ENCODE data around the gene KPNA2. TPM values are rescaled to one million over a fixed set of nuclear protein-coding genes. Genes with fewer than 3 reads are reported as not detected.
A peak's percentile ranks its signal among the peaks of the same experiment; 100 is the strongest.

KPNA2 gene
- total and polyA plus RNA-seq, 9 of the 15 experiments (the other 6 are each of a cell fraction or from before 2014, with no cell fraction given), result 132 to 984 (median 241) TPM

- TF ChIP-seq OTX1 (CRISPR knock-in tag; IDR thresholded peaks at IDR 0.05) (no peak), NCOR1 (IDR thresholded peaks at IDR 0.05) (no peak), ELF2 (CRISPR knock-in tag; IDR thresholded peaks at IDR 0.05) (no peak), POU5F1 (IDR thresholded peaks at IDR 0.05; ENCODE audit: borderline replicate concordance, low read depth, low read length, partially characterized antibody) (no peak), GABPB1 (CRISPR knock-in tag; IDR thresholded peaks at IDR 0.05) (no peak)
Measured at GRCh38 chr17:68054296-68054900, 18.9 kb downstream of the KPNA2 start (continued).

DNA sequence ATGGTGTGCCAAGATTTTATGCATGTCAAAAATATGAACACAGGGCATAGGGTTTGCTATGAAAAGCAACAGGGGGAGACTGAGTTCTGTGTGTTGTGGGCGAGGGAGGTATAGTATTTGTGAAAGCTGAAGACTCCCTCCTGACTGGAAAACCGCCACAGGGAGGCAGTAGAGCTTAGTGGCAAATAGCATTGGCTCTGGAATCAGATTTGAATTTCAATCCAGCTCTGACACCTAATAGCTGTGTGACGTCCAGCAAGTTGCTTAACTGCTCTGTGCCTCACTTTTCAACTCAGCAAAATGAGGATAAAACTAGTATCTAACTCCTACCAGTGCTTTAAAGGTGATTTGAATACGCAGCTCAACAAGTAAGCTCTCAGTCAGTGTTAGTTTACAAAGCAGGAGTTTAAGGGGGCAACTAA, 22.0 kb downstream of the KPNA2 start:
- Histone ChIP-seq H3K4me2 (ENCODE audit: insufficient read depth, low read length) (no peak overlapping the region), H4K20me1 (replicated peaks; ENCODE audit: control insufficient read depth, insufficient read depth, low read length) (no peaks in the 10 kb centered on the region), H3K9ac (ENCODE audit: insufficient read depth in 1 of 2, low read depth in 2 of 2, low read length in 2 of 2) (no peak overlapping the region), H3K9me1 (ENCODE audit: control insufficient read depth, insufficient read depth, low read length) (no peaks in the 10 kb centered on the region), H3K9me3 (replicated peaks; ENCODE audit: control insufficient read depth, insufficient read depth, low read depth, low read length) (no peaks in the 10 kb centered on the region), H3K4me3 (no peak overlapping the region), H3K27ac (ENCODE audit: extremely low read depth, low read depth, low read length) (no peak overlapping the region), H3K27me3 (ENCODE audit: control insufficient read depth in 2 of 2, insufficient read depth in 2 of 2, low read length in 2 of 2) (no peaks in the 10 kb centered on the region), H3K4me1 (replicated peaks in 1 of 2; ENCODE audit: control insufficient read depth in 2 of 2, insufficient read depth in 2 of 2, low read length in 2 of 2) (no peaks in the 10 kb centered on the region; a peak in 3 of 5 replicates), H3K36me3 (ENCODE audit: control insufficient read depth, insufficient read depth, low read length) (no peaks in the 10 kb centered on the region), H3K79me2 (ENCODE audit: control insufficient read depth, insufficient read depth, low read length) (no peaks in the 10 kb centered on the region), H2AFZ (ENCODE audit: low read depth, low read length) (no peak overlapping the region)
- intact Hi-C loops (cut with micrococcal nuclease) (no loop called here), in situ Hi-C loops (cut with MboI) (no loop called here)
- no TSS peak for BruUV-seq (replicated peaks)
- peak in 3 of 4 experiments; percentile 15 to 29 (median 21) for DNase-seq (ENCODE audit: extremely low read depth in 1 of 4, low spot score in 3 of 4)
- 13% methylated on average over 3 of the region's 4 CpGs for WGBS (ENCODE audit: insufficient coverage, low coverage, missing lambda C conversion rate)
- ATAC-seq, result peak; percentile 82
- FAIRE-seq, result peak; percentile 90
- CTCF ChIA-PET (ENCODE audit: low intra/inter-chr PET ratio), result no interaction called here
- POLR2A ChIA-PET, result interaction anchor here (1.6 kb wide), 1 partner anchor 18 kb away, joined by 5 read pairs; no protein-coding TSS in a partner anchor
- TF ChIP-seq HDAC2 (IDR thresholded peaks at IDR 0.05) (peak; percentile 26; the same call in 1 of the 2 replicates), FOSL1 (tag; conservative IDR thresholded peaks at IDR 0.05) (no peak), MAX (CRISPR knock-in tag; IDR thresholded peaks at IDR 0.05) (no peak), FOXK2 (conservative IDR thresholded peaks at IDR 0.05 in 1 of 2, IDR thresholded peaks at IDR 0.05 in 1 of 2; ENCODE audit: low read depth in 2 of 2) (no peak), TFAM (CRISPR knock-in tag; conservative IDR thresholded peaks at IDR 0.05) (no peak), RBM25 (IDR thresholded peaks at IDR 0.05; ENCODE audit: low read depth, low read length, severe bottlenecking) (peak; percentile 98), PHF21A (IDR thresholded peaks at IDR 0.05; ENCODE audit: borderline replicate concordance, low read depth) (no peak), MYBL2 (IDR thresholded peaks at IDR 0.05; ENCODE audit: low read depth) (peak; percentile 45; the same call in 1 of the 2 replicates), MYBL2 (CRISPR knock-in tag; IDR thresholded peaks at IDR 0.05; ENCODE audit: borderline replicate concordance) (no peak), XRCC4 (IDR thresholded peaks at IDR 0.05; ENCODE audit: extremely low read depth, insufficient read depth, insufficient read length) (no peak), ZNF398 (CRISPR knock-in tag; IDR thresholded peaks at IDR 0.05) (no peak), HMG20B (CRISPR knock-in tag; IDR thresholded peaks at IDR 0.05) (no peak), ZFP1 (CRISPR knock-in tag; IDR thresholded peaks at IDR 0.05) (no peak)
- TF ChIP-seq, protein P1, sequence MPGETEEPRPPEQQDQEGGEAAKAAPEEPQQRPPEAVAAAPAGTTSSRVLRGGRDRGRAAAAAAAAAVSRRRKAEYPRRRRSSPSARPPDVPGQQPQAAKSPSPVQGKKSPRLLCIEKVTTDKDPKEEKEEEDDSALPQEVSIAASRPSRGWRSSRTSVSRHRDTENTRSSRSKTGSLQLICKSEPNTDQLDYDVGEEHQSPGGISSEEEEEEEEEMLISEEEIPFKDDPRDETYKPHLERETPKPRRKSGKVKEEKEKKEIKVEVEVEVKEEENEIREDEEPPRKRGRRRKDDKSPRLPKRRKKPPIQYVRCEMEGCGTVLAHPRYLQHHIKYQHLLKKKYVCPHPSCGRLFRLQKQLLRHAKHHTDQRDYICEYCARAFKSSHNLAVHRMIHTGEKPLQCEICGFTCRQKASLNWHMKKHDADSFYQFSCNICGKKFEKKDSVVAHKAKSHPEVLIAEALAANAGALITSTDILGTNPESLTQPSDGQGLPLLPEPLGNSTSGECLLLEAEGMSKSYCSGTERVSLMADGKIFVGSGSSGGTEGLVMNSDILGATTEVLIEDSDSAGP (CRISPR knock-in tag; IDR thresholded peaks at IDR 0.05), result no peak

All from K562 (cell line).